ENCODE data around the gene GPR151.

The GPR151 gene

DNA sequence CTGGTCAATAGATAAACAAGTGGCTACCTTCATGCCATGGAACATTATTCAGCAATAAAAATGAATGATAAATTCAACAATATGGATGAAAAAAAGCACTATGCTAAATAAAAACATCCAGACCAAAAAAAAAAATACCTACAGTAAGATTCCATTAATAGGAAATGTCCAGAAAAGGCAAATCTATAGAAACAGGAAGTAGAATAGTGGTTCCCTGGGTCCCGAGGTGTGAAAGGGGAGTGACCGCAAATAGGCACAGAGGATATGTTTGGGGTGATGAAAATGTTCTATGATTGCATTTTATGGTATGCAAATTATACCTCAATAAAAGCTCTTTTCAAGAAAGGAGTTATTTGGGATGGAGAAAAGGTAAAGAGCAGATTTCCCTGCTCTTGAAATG, 3.6 kb upstream of the GPR151 start:
- DNase-seq = no peak

DNA sequence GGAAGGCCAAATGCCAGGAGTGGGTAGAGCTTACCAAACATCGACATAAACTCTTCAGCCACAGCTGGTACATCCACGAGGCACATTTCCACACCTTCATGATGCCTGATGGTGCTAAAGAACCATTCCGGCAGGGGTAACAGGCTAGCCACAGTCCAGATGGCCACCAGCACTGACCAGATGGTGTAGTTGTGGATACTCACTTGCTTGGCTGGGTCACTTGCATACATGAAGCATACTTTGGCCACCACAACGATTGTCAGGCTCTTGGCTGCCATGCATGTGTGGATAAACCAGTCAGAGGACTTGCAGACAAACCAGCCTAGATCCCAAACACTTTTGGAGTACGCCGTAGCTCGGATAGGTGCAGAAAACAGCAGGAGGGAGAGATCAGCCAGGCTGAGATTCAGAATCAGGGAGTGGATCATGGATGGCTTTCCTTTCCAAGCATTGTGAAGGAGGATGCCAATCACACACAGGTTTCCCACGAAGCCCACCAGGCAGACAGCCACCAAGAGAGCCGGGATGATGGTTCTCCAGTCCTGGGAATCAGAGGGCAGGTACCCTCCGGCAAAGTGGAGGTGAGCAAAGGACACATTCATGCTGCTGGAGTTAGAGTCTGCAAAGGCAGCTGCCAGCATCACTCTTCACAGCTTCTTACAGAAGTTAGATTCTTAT, 378 bp downstream of the GPR151 start:
- no peak for DNase-seq

DNA sequence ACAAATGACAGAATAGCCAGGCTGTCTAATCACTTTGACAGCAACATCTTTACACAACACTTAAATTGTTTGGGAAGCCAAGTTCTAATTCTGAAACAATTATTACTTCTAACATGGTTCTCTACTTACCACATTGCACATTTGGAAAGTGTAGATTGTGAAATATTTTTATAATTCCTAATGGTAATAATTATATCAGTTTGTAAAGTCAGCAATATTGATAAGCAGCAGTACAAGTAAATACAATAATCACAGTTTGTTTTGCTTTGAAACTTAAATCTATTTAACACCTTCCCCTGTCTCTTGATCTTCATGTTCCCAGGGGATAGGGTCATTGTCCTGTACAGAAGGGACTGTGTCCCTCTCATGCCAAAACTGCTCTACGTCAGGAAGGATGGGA, 1.4 kb downstream of the GPR151 start:
- no peak for DNase-seq

DNA sequence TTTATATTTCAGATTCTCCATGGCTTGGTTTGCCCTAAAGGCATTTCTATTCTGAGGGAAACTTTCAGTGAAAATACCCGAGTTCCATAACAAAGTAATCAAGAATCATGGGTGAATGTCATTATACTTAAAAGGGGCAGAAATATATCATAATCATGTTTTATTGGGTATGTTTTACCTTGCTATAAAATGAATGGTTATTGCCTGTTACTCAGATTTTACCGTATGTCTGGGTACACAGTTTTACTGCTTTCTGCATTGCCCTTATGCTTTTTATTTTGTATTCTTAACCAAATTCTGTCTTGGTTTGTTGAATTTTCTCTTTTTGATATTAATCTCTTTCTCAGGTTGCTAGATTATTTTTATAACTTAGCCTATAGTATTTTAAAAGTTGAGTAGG, 2.5 kb downstream of the GPR151 start:
- DNase-seq = no peak

DNA sequence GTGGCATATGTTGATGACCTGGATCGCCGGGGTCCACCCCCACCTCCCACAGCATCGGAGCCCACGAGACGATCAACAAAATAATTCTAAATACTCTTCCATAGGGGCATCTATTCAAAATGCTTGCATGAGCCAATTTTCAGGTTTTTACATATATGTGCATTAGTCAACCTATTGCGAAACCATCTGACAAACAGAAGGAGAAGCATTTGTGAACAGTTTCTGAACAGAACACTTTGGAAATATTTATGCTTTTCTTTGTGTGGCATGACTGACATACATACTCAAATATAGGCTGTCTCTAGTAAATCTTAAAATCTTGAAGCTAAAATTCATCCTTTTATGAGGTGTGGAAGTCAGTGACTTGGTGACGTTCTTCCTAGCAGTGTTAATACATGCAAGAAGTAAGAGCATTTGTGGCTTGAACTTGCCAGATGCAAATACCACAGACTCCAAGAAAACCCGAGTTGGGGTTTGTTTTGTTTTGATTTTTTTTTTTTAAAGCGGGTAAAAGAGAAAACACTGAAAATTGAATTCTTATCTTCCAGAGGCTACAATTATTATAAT, 5.3 kb downstream of the GPR151 start:
- DNase-seq = no peak

DNA sequence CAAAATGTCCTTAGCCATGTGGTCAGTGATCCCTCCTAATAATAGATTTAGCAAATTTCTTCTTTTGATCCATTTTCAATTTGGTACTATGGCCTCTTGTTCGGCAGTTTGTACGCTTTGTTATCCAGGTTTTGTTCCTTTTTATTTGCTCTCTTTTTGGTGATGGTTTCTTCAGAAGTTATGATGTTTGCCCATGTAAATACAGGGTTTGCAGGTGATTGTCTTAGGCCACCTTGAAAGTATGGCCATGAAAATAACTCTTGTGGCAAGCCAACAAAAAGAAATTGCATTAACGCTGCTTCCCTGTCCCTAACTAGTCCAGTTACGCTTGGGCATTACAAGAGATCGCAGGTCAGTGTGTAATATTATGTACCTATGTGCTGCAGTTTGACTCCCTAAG, 8.6 kb downstream of the GPR151 start:
- DNase-seq = no peak

DNA sequence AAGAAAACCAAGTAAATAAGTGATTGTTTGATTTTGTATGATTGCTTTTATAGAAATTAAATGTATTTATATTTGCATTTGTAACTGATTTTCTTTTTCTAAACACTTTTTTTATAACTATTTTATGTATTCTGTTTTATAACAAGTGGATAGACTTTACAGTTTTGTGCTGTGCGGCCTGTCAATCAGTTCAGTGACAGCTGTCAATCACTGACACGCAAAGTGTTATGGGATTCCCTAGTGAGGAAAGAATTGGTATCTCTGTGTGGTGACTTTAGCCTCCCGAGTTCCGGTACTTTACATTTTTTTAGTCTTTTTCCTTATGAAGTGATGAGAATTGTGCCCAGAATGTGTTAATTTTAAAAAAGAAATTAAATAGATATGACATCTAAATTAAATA, 16.3 kb downstream of the GPR151 start:
- no peak for DNase-seq

DNA sequence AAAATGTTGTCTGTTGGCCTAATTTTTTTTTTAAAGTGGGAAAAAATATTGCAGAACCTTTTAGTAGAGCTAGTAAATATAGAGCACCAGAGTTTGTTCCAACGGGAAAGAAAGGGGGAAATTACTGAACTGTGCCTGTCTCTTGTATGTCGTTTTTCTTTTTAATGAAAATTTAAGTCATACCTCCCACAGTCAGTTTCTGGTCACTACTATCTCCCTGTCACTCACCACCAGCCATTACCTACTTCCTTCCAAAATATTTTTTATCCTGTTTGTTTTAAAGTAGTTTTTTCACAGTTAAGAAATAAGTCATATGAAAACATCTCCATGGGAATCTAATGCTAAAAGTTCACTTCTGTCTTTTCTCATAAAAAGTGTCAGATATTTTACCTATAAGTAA, 21.3 kb downstream of the GPR151 start:
- DNase-seq = no peak

DNA sequence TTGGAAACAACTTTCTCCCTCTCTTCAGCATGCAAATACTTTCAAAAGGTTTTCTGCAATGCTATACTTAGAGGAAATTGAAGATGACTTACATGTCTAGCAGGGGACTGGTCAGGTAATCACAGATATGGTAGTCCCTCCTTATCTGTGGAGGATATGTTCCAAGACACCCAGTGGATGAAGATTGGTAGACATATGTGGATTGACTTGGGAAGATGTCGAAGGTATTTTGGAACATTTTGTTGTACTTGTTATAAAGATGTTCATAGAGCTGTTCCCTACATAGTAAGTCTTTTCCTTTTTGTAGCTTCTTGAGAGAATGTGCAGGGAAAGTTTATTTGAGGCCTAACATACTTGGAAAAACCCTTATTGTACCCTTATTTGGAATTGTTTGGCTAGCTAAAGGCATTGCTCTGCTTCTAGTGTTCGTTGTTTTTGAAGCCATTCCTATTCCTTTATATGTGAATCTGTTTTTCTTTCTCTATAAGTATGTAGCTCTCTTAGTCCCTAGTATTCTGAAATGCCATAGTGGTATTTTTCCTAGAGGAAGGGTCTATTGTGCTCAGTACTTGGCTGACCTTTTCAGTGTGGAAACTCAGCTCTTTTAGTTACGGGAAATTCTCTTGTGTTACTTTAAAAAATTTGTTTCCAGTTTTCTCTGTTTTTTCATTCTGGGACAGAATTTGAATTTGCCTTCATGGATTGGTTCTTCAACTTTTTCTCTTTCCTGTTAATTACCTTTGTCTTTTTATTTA, 25.7 kb downstream of the GPR151 start:
- no peak for DNase-seq

DNA sequence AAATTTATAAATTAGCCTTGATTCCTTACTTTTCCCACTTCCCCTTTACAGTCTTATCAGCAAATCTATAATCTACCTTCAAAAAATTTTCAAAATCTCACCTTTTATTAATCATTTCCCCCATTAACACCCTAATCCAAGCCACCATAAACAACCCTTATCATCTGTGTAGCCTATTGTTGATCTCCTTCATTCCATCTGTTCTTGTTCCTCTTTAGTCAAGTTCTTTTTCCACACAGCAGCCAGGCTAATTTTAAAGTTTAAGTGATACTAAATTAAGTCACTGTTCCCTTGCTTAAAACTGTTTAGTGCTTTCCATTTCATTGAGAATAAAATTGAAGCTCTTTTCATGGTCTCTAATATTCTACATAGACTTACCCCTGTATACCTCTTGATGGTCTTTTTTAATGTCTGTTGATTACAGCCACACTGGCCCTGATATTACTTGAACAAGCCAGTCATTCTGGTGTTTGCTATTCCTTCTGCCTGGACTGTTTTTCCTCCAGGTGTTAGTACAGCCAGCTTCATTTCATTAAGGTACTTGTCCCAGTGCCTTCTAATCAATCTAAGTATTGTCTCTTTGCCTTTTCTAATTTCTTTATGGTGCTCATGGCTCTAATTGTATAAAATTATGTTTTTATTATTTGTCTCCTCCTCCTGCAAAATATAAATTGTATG, 31.1 kb downstream of the GPR151 start:
- DNase-seq = no peak

DNA sequence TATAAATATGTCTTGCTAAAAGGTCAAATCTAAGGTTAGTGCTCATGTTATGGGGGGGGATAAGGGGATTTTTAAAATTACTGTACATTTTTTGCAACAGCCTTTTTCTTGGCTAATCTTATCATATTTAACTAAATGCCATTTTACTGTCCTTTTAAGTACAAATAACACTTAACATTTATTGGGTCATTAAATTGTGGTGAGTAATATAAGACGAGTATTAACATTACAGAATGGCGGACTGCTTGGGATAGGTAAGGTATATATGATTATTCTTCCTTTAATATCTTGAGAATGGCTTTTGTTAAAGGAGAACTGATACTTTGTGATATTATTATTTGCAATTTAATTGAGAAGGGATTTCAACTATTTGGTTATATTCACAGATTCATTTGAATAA, 33.2 kb downstream of the GPR151 start:
- no peak for DNase-seq

DNA sequence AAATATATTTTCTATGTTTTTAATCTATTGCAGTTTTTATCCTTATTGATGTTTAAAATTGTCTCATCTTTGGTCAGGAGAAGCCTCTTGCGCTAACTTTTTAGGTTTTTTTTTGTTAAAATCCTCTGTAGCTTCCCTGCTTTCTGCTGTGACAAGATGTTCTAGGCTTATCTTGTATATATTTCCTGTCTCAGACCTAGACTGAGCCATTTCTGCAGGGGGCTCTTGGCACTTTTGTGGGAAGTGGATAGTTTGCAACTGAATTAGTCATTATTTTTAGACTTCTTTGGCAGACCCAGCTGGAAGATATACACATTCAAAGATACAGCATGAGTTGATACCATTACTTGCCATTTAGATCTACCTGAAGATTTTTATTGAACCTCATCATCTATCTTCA, 40.1 kb downstream of the GPR151 start:
- DNase-seq = no peak

DNA sequence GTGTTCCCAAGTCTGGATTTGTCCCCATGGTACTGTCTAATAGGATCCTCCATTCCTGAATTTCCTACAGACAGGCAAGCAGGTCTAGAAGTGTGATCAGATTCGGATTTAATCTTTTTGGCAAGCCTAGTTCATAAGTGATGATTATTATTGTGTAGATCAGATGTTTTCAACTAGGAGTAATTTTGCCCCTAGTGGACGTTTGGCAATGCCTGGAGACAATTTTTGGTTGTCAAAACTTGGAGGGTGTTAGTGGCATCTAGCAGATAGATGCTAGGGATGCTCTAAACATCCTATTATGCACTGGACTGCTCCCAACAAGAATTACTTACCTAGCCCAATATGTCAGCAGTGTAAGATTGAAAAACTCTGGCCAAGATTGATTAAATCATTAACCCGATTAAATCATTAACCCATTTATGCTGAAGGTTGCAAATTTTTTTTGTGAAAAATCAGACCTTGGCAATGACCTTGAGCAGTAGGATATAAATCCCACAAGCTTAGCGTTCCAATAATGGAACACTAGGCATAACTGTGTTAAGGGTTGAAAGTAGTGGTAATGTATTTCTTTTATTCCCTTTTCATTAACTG, 40.7 kb downstream of the GPR151 start:
- no peak for DNase-seq

DNA sequence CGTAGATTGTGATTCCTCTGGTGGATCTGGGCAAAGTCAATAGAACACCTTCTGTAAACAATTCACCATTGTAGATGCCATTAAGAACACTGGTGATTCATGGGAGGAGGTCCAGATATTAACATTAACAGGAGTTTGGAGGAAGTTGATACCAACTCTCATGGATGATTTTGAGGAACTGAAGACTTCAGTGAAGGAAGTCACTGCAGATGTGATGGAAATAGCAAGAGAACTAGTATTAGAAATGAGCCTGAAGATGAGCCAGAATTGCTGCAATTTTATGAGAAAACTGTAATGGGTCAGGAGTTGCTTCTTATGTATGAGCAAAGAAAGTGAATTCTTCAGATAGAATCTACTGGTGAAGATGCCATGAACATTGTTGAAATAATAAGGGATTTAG, 41.9 kb downstream of the GPR151 start:
- no peak for DNase-seq

DNA sequence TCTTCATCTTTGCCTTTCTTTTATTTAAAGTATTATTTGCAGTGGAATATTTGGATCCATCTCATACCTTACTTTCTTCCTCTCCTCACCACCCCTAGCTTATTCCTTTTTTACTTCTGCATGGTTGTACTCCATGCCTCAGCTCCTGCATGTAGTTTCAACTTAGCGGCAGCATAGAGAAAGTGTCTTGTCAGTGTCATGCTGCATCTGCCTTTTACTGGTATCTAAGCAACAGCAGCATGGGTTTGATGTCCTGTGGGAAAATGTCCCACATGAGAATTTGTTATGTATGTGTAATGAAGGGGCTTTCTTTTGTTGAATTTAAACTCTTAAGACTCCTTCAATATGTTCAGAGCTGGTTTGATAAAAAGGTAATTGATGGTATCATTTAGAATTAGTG, 48.2 kb downstream of the GPR151 start:
- DNase-seq = no peak

DNA sequence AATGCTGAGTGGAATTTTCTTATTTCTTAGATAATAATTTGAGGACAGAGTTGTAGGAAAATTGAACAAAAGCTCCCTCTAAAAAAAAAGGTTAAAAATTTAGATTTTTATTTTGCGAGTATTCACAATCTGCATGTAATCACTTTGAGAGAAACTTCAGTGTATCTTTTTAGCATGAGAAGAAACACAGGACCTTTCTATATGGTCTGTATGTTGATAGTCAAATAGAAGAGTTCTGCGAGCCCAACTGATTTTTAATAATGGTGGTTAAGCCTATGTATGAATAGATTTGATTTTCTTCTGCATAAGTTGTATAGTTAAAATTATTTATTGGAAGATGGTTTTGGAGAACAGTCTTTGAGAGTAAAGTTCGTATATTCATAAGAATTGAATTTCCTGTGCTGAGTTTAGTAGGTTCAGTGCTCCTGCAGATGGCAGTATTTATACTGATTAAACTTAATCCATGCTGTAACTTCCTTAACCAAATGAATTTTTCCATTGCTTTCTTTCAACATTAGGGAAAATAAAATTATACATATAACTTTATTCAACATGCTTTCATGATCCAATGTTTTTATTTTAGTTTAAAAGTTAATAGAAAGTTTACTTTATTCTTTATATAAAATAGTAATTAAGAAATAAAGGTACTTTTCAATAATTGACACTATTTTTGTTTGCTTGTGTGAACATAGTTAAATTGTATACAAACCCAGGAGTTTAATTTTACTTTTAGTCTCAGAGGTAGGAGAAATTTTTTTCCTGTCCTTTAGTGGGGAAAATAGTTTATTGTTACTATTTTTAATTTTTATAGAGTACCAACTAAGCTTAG, 49.3 kb downstream of the GPR151 start:
- no peak for DNase-seq

DNA sequence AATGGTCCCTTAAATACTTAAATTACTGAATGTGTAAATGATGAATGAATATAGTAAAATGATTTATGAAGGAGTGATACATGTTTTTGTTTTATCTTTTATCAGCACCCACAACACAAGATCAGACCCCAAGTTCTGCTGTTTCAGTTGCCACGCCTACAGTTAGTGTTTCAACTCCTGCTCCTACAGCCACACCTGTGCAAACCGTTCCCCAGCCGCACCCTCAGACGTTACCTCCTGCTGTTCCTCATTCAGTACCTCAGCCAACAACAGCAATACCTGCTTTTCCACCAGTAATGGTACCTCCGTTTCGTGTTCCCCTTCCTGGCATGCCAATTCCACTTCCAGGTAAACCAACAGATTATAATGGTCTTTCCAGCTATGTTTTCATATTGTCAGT, 52.5 kb downstream of the GPR151 start:
- no peak for DNase-seq
